GM23248 (cell line): ENCODE results near the gene NEDD9.

ENCODE experiments used
- EZH2 ChIP-seq: fragments of 200-600 bp; sonication (generic); IDR thresholded peaks from 2 replicates; pipeline ENCODE4 v1.6.1; 2018; ENCODE audit warnings: antibody characterized with exemption, mild to moderate bottlenecking; ENCODE audit not compliant: insufficient read depth, poor library complexity, severe bottlenecking
- EZH2phosphoT487 ChIP-seq: fragments of 200-600 bp; sonication (generic); IDR thresholded peaks from 2 replicates; pipeline ENCODE4 v1.6.1; 2018; ENCODE audit warnings: antibody characterized with exemption, moderate library complexity, mild to moderate bottlenecking, low read depth; ENCODE audit not compliant: insufficient read depth

DNA sequence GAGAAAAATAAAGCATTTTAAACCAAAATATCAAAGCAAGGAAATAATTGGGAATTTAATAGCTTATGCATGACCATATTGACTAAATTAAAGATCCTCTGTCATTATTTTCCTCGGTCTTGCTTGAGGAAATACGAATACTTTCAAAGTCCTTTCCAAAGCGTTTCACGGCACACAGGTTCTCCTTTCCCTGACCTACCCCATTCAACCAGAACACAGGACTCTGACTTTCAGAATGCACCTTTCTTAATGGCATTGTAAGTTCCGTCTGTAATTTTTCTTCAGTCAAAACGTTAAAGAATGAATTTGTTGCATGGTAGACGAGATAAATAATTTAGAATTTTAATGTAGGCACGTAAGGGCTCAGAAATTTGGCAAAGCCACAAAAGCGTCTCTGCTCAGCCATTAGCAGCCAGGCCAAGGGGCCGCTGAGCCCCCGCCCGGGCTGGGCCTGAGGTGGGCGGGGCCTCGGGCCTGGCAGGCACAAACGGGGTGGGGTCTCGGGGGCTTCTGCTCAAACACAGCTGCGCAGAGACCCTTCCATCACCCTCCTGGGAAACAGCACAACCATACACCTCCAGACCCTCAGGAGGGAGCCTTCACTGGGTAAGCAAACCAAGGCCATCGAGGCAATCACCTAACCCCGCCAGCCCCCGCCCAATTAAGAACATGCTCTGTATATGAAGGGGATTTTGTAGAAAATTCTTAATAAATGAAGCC is 3.4 kb downstream of the NEDD9 start:
- no peak for TF ChIP-seq EZH2
- no peak for TF ChIP-seq EZH2phosphoT487
